HEK293 (cell line): ENCODE measurements around the gene TOMM7.

Experiments used
- CTCF ChIA-PET: fragments of 350-600 bp; formaldehyde crosslinking; extraction: SDS; loops from one replicate; lab custom pipeline; 2021; ENCODE audit warnings: antibody characterized with exemption; lab: Yijun Ruan, JAX
- POLR2A ChIA-PET: fragments of 300-600 bp; formaldehyde crosslinking; extraction: SDS; loops from one replicate; lab custom pipeline; 2020; ENCODE audit warnings: antibody characterized with exemption, inconsistent platforms; lab: Yijun Ruan, JAX
- H3K27ac ChIP-seq: fragments of 200-500 bp; sonication (Bioruptor generic); 2 replicates; pipeline ENCODE4 v1.5.1; 2014; ENCODE audit warnings: low read depth, low read length, control low read depth, inconsistent platforms; ENCODE audit errors: extremely low read depth
- H3K36me3 ChIP-seq, 2 experiments: fragments of 200-500 bp in 1 of 2; sonication (Bioruptor generic) in 1 of 2; 1 replicate in 1 of 2; 2 replicates in 1 of 2; pipeline ENCODE4 v1.5.1; 2014 to 2017; ENCODE audit warnings: inconsistent platforms in 2 of 2, low read length in 2 of 2; ENCODE audit not compliant: control insufficient read depth in 2 of 2, insufficient read depth in 1 of 2
- H3K4me1 ChIP-seq: fragments of 200-500 bp; sonication (Bioruptor generic); 2 replicates; pipeline ENCODE4 v1.5.1; 2014; ENCODE audit warnings: mild to moderate bottlenecking, low read length, inconsistent platforms; ENCODE audit not compliant: control insufficient read depth, insufficient read depth
- H3K4me3 ChIP-seq: 2 replicates; pipeline ENCODE4 v1.5.1; 2011; ENCODE audit warnings: low read depth, mild to moderate bottlenecking, control low read depth, low read length, moderate library complexity
- H3K9me3 ChIP-seq: fragments of 200-500 bp; sonication (Bioruptor generic); 2 replicates; pipeline ENCODE4 v1.5.1; 2014; ENCODE audit warnings: low read depth, low read length, inconsistent platforms; ENCODE audit not compliant: control insufficient read depth, insufficient read depth
- GLI4 ChIP-seq: fragments of 450-650 bp; formaldehyde crosslinking; IDR thresholded peaks from 2 replicates; pipeline ENCODE4 v1.5.1; 2016; ENCODE audit warnings: missing biosample characterization, missing genetic modification characterization
- GLIS1 ChIP-seq: fragments of 450-650 bp; formaldehyde crosslinking; IDR thresholded peaks from 2 replicates; pipeline ENCODE4 v1.5.1; 2016; ENCODE audit warnings: missing biosample characterization, missing genetic modification characterization
- HOXA7 ChIP-seq: sonication (generic); formaldehyde crosslinking; IDR thresholded peaks from 2 replicates; pipeline ENCODE4 v1.8.1; 2022; ENCODE audit warnings: missing genetic modification reagents, borderline replicate concordance
- HOXC10 ChIP-seq: sonication (generic); formaldehyde crosslinking; IDR thresholded peaks from 2 replicates; pipeline ENCODE4 v1.8.1; 2023; ENCODE audit warnings: mild to moderate bottlenecking, missing genetic modification reagents
- INSM2 ChIP-seq: fragments of 450-650 bp; formaldehyde crosslinking; IDR thresholded peaks from 2 replicates; pipeline ENCODE4 v1.5.1; 2016; ENCODE audit warnings: missing biosample characterization, missing genetic modification characterization
- KLF16 ChIP-seq: fragments of 450-650 bp; formaldehyde crosslinking; IDR thresholded peaks from 2 replicates; pipeline ENCODE4 v1.5.1; 2017; ENCODE audit warnings: missing biosample characterization, missing genetic modification characterization
- KLF8 ChIP-seq: fragments of 450-650 bp; formaldehyde crosslinking; IDR thresholded peaks from 2 replicates; pipeline ENCODE4 v1.5.1; 2016; ENCODE audit warnings: missing biosample characterization, missing genetic modification characterization
- OSR2 ChIP-seq: fragments of 450-650 bp; formaldehyde crosslinking; IDR thresholded peaks from 2 replicates; pipeline ENCODE4 v1.5.1; 2016; ENCODE audit warnings: missing biosample characterization, missing genetic modification characterization
- RBAK ChIP-seq: fragments of 450-650 bp; formaldehyde crosslinking; IDR thresholded peaks from 2 replicates; pipeline ENCODE4 v1.5.1; 2016; ENCODE audit warnings: missing biosample characterization, missing genetic modification characterization
- ZBTB21 ChIP-seq: fragments of 450-650 bp; formaldehyde crosslinking; IDR thresholded peaks from 2 replicates; pipeline ENCODE4 v1.5.1; 2017; ENCODE audit warnings: missing biosample characterization, missing genetic modification characterization
- ZBTB26 ChIP-seq: fragments of 450-650 bp; formaldehyde crosslinking; optimal IDR thresholded peaks from 2 replicates; pipeline ENCODE3; 2016; ENCODE audit warnings: missing biosample characterization, mild to moderate bottlenecking, missing genetic modification characterization
- ZBTB44 ChIP-seq: fragments of 450-650 bp; IDR thresholded peaks from 2 replicates; pipeline ENCODE4 v1.5.1; 2018; ENCODE audit warnings: missing biosample characterization, mild to moderate bottlenecking, missing genetic modification characterization
- ZFP3 ChIP-seq: fragments of 450-650 bp; formaldehyde crosslinking; IDR thresholded peaks from 2 replicates; pipeline ENCODE4 v1.5.1; 2016; ENCODE audit warnings: low read depth, missing biosample characterization, missing genetic modification characterization
- ZNF114 ChIP-seq: fragments of 450-650 bp; formaldehyde crosslinking; IDR thresholded peaks from 2 replicates; pipeline ENCODE4 v1.5.0; 2017; ENCODE audit warnings: missing biosample characterization, missing genetic modification characterization
- ZNF169 ChIP-seq: fragments of 450-650 bp; formaldehyde crosslinking; IDR thresholded peaks from 2 replicates; pipeline ENCODE4 v1.5.1; 2016; ENCODE audit warnings: missing biosample characterization, missing genetic modification characterization
- ZNF174 ChIP-seq: fragments of 450-650 bp; formaldehyde crosslinking; IDR thresholded peaks from 2 replicates; pipeline ENCODE4 v1.5.0; 2017; ENCODE audit warnings: missing biosample characterization, mild to moderate bottlenecking, missing genetic modification characterization
- ZNF202 ChIP-seq: fragments of 450-650 bp; formaldehyde crosslinking; IDR thresholded peaks from 2 replicates; pipeline ENCODE4 v1.5.1; 2016; ENCODE audit warnings: missing biosample characterization, missing genetic modification characterization, borderline replicate concordance
- ZNF211 ChIP-seq: fragments of 450-650 bp; formaldehyde crosslinking; IDR thresholded peaks from 2 replicates; pipeline ENCODE4 v1.5.1; 2016; ENCODE audit warnings: low read depth, missing biosample characterization, missing genetic modification characterization
- ZNF223 ChIP-seq: fragments of 450-650 bp; formaldehyde crosslinking; IDR thresholded peaks from 2 replicates; pipeline ENCODE4 v1.5.1; 2016; ENCODE audit warnings: missing biosample characterization, missing genetic modification characterization
- ZNF248 ChIP-seq: fragments of 450-650 bp; formaldehyde crosslinking; IDR thresholded peaks from 2 replicates; pipeline ENCODE4 v1.5.1; 2017; ENCODE audit warnings: missing biosample characterization, missing genetic modification characterization
- ZNF266 ChIP-seq: fragments of 450-650 bp; formaldehyde crosslinking; IDR thresholded peaks from 2 replicates; pipeline ENCODE4 v1.5.1; 2016; ENCODE audit warnings: missing biosample characterization, missing genetic modification characterization, low read depth
- ZNF335 ChIP-seq: fragments of 450-650 bp; formaldehyde crosslinking; conservative IDR thresholded peaks from 2 replicates; pipeline ENCODE4 v1.5.1; 2016; ENCODE audit warnings: missing biosample characterization, missing genetic modification characterization
- ZNF473 ChIP-seq: fragments of 450-650 bp; formaldehyde crosslinking; IDR thresholded peaks from 2 replicates; pipeline ENCODE4 v1.5.1; 2017; ENCODE audit warnings: missing biosample characterization, missing genetic modification characterization
- ZNF530 ChIP-seq: fragments of 450-650 bp; formaldehyde crosslinking; IDR thresholded peaks from 2 replicates; pipeline ENCODE4 v1.5.1; 2016; ENCODE audit warnings: low read depth, missing biosample characterization, missing genetic modification characterization
- ZNF610 ChIP-seq: fragments of 450-650 bp; formaldehyde crosslinking; IDR thresholded peaks from 2 replicates; pipeline ENCODE4 v1.5.1; 2016; ENCODE audit warnings: missing biosample characterization, missing genetic modification characterization, borderline replicate concordance
- ZNF621 ChIP-seq: fragments of 450-650 bp; formaldehyde crosslinking; IDR thresholded peaks from 2 replicates; pipeline ENCODE4 v1.5.1; 2017; ENCODE audit warnings: missing biosample characterization, missing genetic modification characterization
- ZNF623 ChIP-seq: fragments of 450-650 bp; formaldehyde crosslinking; IDR thresholded peaks from 2 replicates; pipeline ENCODE4 v1.5.1; 2016; ENCODE audit warnings: missing biosample characterization, missing genetic modification characterization
- ZNF776 ChIP-seq: fragments of 450-650 bp; formaldehyde crosslinking; IDR thresholded peaks from 2 replicates; pipeline ENCODE4 v1.5.0; 2017; ENCODE audit warnings: missing biosample characterization, missing genetic modification characterization, borderline replicate concordance
- ZNF792 ChIP-seq: fragments of 450-650 bp; formaldehyde crosslinking; IDR thresholded peaks from 2 replicates; pipeline ENCODE4 v1.5.1; 2016; ENCODE audit warnings: missing biosample characterization, missing genetic modification characterization

TOMM7 gene

GRCh38 chr7:22823142-22823497 lies 471 bp upstream of the TOMM7 start:
- TF ChIP-seq KLF8: no peak
- no peak for TF ChIP-seq ZNF621 (tag by site-specific recombination)
- no peak for TF ChIP-seq HOXC10 (CRISPR knock-in tag)
- no peak for TF ChIP-seq ZNF623 (tag by site-specific recombination)
- no peak for TF ChIP-seq RBAK (tag by site-specific recombination)
- TF ChIP-seq ZNF223 (tag by site-specific recombination): no peak
- TF ChIP-seq ZNF473 (tag by site-specific recombination): no peak
- TF ChIP-seq ZNF776 (tag by site-specific recombination): no peak
- no peak for TF ChIP-seq GLIS1 (tag by site-specific recombination)
- no peak for TF ChIP-seq OSR2 (tag by site-specific recombination)
- TF ChIP-seq ZNF211 (tag by site-specific recombination): no peak
- TF ChIP-seq GLI4: no peak
- TF ChIP-seq INSM2 (tag by site-specific recombination): no peak
- no peak for TF ChIP-seq ZNF248 (tag by site-specific recombination)
- no peak for TF ChIP-seq ZNF610 (tag by site-specific recombination)
- no peak for TF ChIP-seq ZNF202 (tag by site-specific recombination)
- no peak for TF ChIP-seq ZNF792 (tag by site-specific recombination)
- Histone ChIP-seq H3K4me1 (no peaks in the 10 kb centered on the region), H3K27ac (peak overlapping the region; percentile 8; the same call in 1 of the 2 replicates), H3K36me3 (no peaks in the 10 kb centered on the region), H3K4me3 (peak overlapping the region; percentile 60), H3K9me3 (no peaks in the 10 kb centered on the region)
- ChIA-PET CTCF (interaction anchor here (1.0 to 1.5 kb wide), 3 partner anchors 34 to 232 kb away, joined by 3 to 6 read pairs (median 4); partner anchors contain the start of gene IL6), POLR2A (interaction anchor here (0.6 to 1.4 kb wide), 4 partner anchors 11 to 130 kb away, joined by 3 to 4 read pairs (median 3); no protein-coding TSS in a partner anchor)

- ChIA-PET POLR2A (interaction anchor here (0.7 to 1.4 kb wide), 4 partner anchors 10 to 261 kb away, joined by 3 read pairs; no protein-coding TSS in a partner anchor), CTCF (interaction anchor here (1.4 kb wide), 1 partner anchor 234 kb away, joined by 5 read pairs; no protein-coding TSS in a partner anchor)
- H3K9me3 ChIP-seq: no peaks in the 10 kb centered on the region
- TF ChIP-seq ZBTB26 (peak; percentile 3), ZNF202 (tag by site-specific recombination) (no peak)
- no peaks in the 10 kb centered on the region for H3K4me1 ChIP-seq
- peak overlapping the region; percentile 47; the same call in 1 of the 2 replicates for H3K27ac ChIP-seq
- peak overlapping the region; percentile 60 for H3K4me3 ChIP-seq
- peaks cover 10% of the 10 kb centered on the region in 2 experiments for H3K36me3 ChIP-seq
These were observed 755 bp downstream of the TOMM7 start for GRCh38 chr7:22821702-22822485.

- Histone ChIP-seq H3K4me3 (no peak overlapping the region), H3K36me3 (peaks cover 21 to 24% of the 10 kb centered on the region in 2 experiments), H3K9me3 (no peaks in the 10 kb centered on the region), H3K4me1 (no peaks in the 10 kb centered on the region), H3K27ac (no peak overlapping the region)
- POLR2A ChIA-PET: no interaction called here
- CTCF ChIA-PET: no interaction called here
- TF ChIP-seq ZBTB44: no peak
- TF ChIP-seq ZBTB21 (tag by site-specific recombination): no peak
- TF ChIP-seq ZFP3: no peak
- TF ChIP-seq ZNF169 (tag by site-specific recombination): no peak
- TF ChIP-seq ZNF266: no peak
- no peak for TF ChIP-seq KLF16
- TF ChIP-seq ZNF114 (tag by site-specific recombination): no peak
- no peak for TF ChIP-seq ZNF530 (tag by site-specific recombination)
- TF ChIP-seq ZNF335 (tag by site-specific recombination): no peak
- TF ChIP-seq ZNF174: no peak
- TF ChIP-seq HOXA7: no peak
These were observed 3.2 kb downstream of the TOMM7 start for GRCh38 chr7:22819476-22819875.
